HepG2 (cell line): ENCODE data around the gene GMPPB. TPM values are rescaled to one million over a fixed set of nuclear protein-coding genes. Genes with fewer than 3 reads are reported as not detected.

Experiments
- ARNTL ChIP-seq: sonication (generic); formaldehyde crosslinking; IDR thresholded peaks from 2 replicates; pipeline ENCODE4 v1.4.0; 2020; ENCODE audit warnings: mild to moderate bottlenecking, missing genetic modification reagents
- DMAP1 ChIP-seq: IDR thresholded peaks from 2 replicates; pipeline ENCODE4 v1.6.1; 2016
- GATA4 ChIP-seq: sonication (generic); IDR thresholded peaks from 2 replicates; pipeline ENCODE4 v1.6.1; 2016; ENCODE audit warnings: antibody characterized with exemption, low read depth, borderline replicate concordance
- HIVEP1 ChIP-seq: sonication (generic); formaldehyde crosslinking; IDR thresholded peaks from 2 replicates; pipeline ENCODE4 v1.4.0; 2020; ENCODE audit warnings: mild to moderate bottlenecking, missing genetic modification reagents
- IRX3 ChIP-seq: sonication (generic); formaldehyde crosslinking; IDR thresholded peaks from 2 replicates; pipeline ENCODE4 v1.8.1; 2023; ENCODE audit warnings: mild to moderate bottlenecking, low read depth, missing genetic modification reagents, borderline replicate concordance
- MED8 ChIP-seq: sonication (generic); formaldehyde crosslinking; IDR thresholded peaks from 2 replicates; pipeline ENCODE4 v1.8.1; 2023; ENCODE audit warnings: mild to moderate bottlenecking, missing genetic modification reagents; ENCODE audit not compliant: insufficient replicate concordance
- PCBP1 ChIP-seq: fragments of 200-400 bp; formaldehyde crosslinking; IDR thresholded peaks from 2 replicates; pipeline ENCODE4 v1.6.1; 2017; ENCODE audit warnings: mild to moderate bottlenecking, low read depth, low read length, borderline replicate concordance
- PCBP2 ChIP-seq: fragments of 200-400 bp; formaldehyde crosslinking; optimal IDR thresholded peaks from 2 replicates; pipeline ENCODE3; 2018; ENCODE audit warnings: low read length, low read depth; ENCODE audit not compliant: poor library complexity, severe bottlenecking
- RAD21 ChIP-seq: fragments of 450-650 bp; formaldehyde crosslinking; IDR thresholded peaks from 2 replicates; pipeline ENCODE4 v1.5.0; 2020; ENCODE audit warnings: mild to moderate bottlenecking
- SAP130 ChIP-seq: IDR thresholded peaks from 2 replicates; pipeline ENCODE4 v1.6.1; 2016; ENCODE audit warnings: low read depth
- TBX3 ChIP-seq: fragments of 450-650 bp; IDR thresholded peaks from 2 replicates; pipeline ENCODE4 v1.6.1; 2017; ENCODE audit warnings: antibody characterized with exemption, mild to moderate bottlenecking, inconsistent platforms, borderline replicate concordance
- ZNF160 ChIP-seq: sonication (generic); formaldehyde crosslinking; IDR thresholded peaks from 2 replicates; pipeline ENCODE4 v1.8.0; 2022; ENCODE audit warnings: mild to moderate bottlenecking, inconsistent platforms, missing genetic modification reagents
- ZNF431 ChIP-seq: sonication (generic); formaldehyde crosslinking; IDR thresholded peaks from 2 replicates; pipeline ENCODE4 v1.9.0; 2022; ENCODE audit warnings: missing genetic modification reagents, low read depth, mild to moderate bottlenecking, borderline replicate concordance
- ZNF501 ChIP-seq: sonication (generic); formaldehyde crosslinking; IDR thresholded peaks from 2 replicates; pipeline ENCODE4 v1.5.1; 2020; ENCODE audit warnings: mild to moderate bottlenecking, moderate library complexity, missing genetic modification reagents
- ZNF7 ChIP-seq: IDR thresholded peaks from 2 replicates; pipeline ENCODE4 v1.6.1; 2016; ENCODE audit warnings: missing biosample characterization, missing genetic modification reagents
- ZNF749 ChIP-seq: sonication (generic); formaldehyde crosslinking; IDR thresholded peaks from 2 replicates; pipeline ENCODE4 v1.8.0; 2022; ENCODE audit warnings: mild to moderate bottlenecking, missing genetic modification reagents, moderate library complexity, borderline replicate concordance
- ZSCAN29 ChIP-seq: sonication (generic); formaldehyde crosslinking; conservative IDR thresholded peaks from 2 replicates; pipeline ENCODE4 v1.4.0; 2020; ENCODE audit warnings: mild to moderate bottlenecking, missing genetic modification reagents
- polyA plus RNA-seq, 8 experiments: library from polyadenylated mRNA; depleted of rRNA in 3 of 8; stranded (reverse) in 7 of 8; unstranded in 1 of 8; fragments of >200 nt; fragmentation: Illumina TruSeq in 4 of 8; extraction: Trizol in 4 of 8; gene quantifications; 2 replicates each; pipeline versions ENCODE4 v1.2.1 to v1.2.3, GENCODE V29; 2011 to 2016; ENCODE audit warnings: low read depth in 4 of 8, missing spikeins in 1 of 8, mixed read lengths in 1 of 8; ENCODE audit not compliant: insufficient read depth in 1 of 8
- total RNA-seq, 5 experiments: library from RNA; depleted of rRNA; stranded (reverse); fragments of >200 nt; fragmentation: Illumina TruSeq; extraction: Trizol; gene quantifications; 2 replicates each; pipeline ENCODE4 v1.2.3, GENCODE V29; 2016; ENCODE audit warnings: low read depth in 1 of 5
- TF ChIP-seq, protein P1 (sequence below): sonication (generic); formaldehyde crosslinking; IDR thresholded peaks from 2 replicates; pipeline ENCODE4 v1.8.0; 2022; ENCODE audit warnings: mild to moderate bottlenecking, missing genetic modification reagents; ENCODE audit not compliant: insufficient replicate concordance
- TF ChIP-seq, protein P2 (sequence below): sonication (generic); formaldehyde crosslinking; IDR thresholded peaks from 2 replicates; pipeline ENCODE4 v1.4.0; 2020; ENCODE audit warnings: missing genetic modification reagents
- TF ChIP-seq, protein P3 (sequence below): sonication (generic); formaldehyde crosslinking; IDR thresholded peaks from 2 replicates; pipeline ENCODE4 v1.5.0; 2020; ENCODE audit warnings: missing genetic modification reagents
- TF ChIP-seq, protein P4 (sequence below): sonication (generic); formaldehyde crosslinking; IDR thresholded peaks from 2 replicates; pipeline ENCODE4 v1.5.1; 2020; ENCODE audit warnings: missing genetic modification reagents, mild to moderate bottlenecking, borderline replicate concordance
- TF ChIP-seq, protein P5 (sequence below): sonication (generic); formaldehyde crosslinking; IDR thresholded peaks from 2 replicates; pipeline ENCODE4 v1.4.0; 2020; ENCODE audit warnings: missing genetic modification reagents

The GMPPB gene
- total and polyA plus RNA-seq, 2 of the 13 experiments (the other 11 are each of a cell fraction or from before 2014, with no cell fraction given) = 6.5 to 23.1 TPM

DNA sequence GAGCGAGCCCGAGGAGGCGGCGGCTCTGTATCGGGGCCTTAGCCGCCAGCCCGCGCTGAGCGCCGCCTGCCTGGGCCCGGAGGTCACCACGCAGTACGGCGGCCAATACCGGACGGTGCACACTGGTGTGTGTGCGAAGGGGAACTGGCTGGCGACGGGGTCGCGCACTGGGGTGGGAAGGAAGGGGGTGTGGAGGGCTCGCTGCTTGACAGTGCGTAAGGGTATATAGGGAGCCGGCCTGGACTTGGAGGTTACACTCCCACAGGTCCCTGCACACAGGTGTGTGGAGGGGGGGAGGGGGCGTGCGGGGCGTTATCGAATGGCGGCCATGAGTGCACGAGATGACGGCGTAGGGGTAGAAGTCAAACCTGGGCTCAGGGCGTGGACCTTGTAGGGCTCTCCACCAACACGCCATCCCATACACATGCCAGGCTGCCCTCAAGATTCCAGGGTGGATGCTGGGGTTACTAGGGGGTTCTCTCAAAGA lies 49.2 kb downstream of the GMPPB start (continued):
- TF ChIP-seq TBX3 (no peak), SAP130 (CRISPR knock-in tag) (peak; percentile 43), ZNF7 (0 out of 2 replicates have a peak, but pooled peaks have one; percentile 18), ZNF431 (CRISPR knock-in tag) (peak; percentile 70; the same call in 1 of the 2 replicates), ZNF501 (0 out of 2 replicates have a peak, but pooled peaks have one; percentile 23), IRX3 (no peak), GATA4 (0 out of 2 replicates have a peak, but pooled peaks have one; percentile 5), HIVEP1 (no peak), RAD21 (peak; percentile 47; the same call in 1 of the 2 replicates), ZSCAN29 (no peak), PCBP1 (no peak), MED8 (CRISPR knock-in tag) (peak; percentile 19), DMAP1 (CRISPR knock-in tag) (no peak), ARNTL (no peak), PCBP2 (no peak), ZNF160 (CRISPR knock-in tag) (0 out of 2 replicates have a peak, but pooled peaks have one; percentile 18), ZNF749 (0 out of 2 replicates have a peak, but pooled peaks have one; percentile 5)
- TF ChIP-seq, protein P1, sequence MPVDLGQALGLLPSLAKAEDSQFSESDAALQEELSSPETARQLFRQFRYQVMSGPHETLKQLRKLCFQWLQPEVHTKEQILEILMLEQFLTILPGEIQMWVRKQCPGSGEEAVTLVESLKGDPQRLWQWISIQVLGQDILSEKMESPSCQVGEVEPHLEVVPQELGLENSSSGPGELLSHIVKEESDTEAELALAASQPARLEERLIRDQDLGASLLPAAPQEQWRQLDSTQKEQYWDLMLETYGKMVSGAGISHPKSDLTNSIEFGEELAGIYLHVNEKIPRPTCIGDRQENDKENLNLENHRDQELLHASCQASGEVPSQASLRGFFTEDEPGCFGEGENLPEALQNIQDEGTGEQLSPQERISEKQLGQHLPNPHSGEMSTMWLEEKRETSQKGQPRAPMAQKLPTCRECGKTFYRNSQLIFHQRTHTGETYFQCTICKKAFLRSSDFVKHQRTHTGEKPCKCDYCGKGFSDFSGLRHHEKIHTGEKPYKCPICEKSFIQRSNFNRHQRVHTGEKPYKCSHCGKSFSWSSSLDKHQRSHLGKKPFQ (CRISPR knock-in tag) = peak; percentile 35
- TF ChIP-seq, protein P2, sequence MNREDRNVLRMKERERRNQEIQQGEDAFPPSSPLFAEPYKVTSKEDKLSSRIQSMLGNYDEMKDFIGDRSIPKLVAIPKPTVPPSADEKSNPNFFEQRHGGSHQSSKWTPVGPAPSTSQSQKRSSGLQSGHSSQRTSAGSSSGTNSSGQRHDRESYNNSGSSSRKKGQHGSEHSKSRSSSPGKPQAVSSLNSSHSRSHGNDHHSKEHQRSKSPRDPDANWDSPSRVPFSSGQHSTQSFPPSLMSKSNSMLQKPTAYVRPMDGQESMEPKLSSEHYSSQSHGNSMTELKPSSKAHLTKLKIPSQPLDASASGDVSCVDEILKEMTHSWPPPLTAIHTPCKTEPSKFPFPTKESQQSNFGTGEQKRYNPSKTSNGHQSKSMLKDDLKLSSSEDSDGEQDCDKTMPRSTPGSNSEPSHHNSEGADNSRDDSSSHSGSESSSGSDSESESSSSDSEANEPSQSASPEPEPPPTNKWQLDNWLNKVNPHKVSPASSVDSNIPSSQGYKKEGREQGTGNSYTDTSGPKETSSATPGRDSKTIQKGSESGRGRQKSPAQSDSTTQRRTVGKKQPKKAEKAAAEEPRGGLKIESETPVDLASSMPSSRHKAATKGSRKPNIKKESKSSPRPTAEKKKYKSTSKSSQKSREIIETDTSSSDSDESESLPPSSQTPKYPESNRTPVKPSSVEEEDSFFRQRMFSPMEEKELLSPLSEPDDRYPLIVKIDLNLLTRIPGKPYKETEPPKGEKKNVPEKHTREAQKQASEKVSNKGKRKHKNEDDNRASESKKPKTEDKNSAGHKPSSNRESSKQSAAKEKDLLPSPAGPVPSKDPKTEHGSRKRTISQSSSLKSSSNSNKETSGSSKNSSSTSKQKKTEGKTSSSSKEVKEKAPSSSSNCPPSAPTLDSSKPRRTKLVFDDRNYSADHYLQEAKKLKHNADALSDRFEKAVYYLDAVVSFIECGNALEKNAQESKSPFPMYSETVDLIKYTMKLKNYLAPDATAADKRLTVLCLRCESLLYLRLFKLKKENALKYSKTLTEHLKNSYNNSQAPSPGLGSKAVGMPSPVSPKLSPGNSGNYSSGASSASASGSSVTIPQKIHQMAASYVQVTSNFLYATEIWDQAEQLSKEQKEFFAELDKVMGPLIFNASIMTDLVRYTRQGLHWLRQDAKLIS (CRISPR knock-in tag) = no peak
- TF ChIP-seq, protein P3, sequence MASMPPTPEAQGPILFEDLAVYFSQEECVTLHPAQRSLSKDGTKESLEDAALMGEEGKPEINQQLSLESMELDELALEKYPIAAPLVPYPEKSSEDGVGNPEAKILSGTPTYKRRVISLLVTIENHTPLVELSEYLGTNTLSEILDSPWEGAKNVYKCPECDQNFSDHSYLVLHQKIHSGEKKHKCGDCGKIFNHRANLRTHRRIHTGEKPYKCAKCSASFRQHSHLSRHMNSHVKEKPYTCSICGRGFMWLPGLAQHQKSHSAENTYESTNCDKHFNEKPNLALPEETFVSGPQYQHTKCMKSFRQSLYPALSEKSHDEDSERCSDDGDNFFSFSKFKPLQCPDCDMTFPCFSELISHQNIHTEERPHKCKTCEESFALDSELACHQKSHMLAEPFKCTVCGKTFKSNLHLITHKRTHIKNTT (CRISPR knock-in tag) = no peak
- TF ChIP-seq, protein P4, sequence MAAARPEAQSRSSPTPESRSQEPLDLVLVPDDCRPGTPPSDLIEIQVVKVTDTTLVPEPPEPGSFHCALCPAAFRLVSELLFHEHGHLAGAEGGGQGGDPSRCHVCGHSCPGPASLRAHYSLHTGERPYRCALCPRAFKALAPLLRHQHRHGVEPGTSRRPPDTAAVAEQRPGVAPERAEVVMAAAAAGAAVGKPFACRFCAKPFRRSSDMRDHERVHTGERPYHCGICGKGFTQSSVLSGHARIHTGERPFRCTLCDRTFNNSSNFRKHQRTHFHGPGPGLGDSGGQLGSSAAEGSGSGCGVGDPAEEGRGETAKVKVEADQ (CRISPR knock-in tag) = peak; percentile 3; the same call in 1 of the 2 replicates
- TF ChIP-seq, protein P5, sequence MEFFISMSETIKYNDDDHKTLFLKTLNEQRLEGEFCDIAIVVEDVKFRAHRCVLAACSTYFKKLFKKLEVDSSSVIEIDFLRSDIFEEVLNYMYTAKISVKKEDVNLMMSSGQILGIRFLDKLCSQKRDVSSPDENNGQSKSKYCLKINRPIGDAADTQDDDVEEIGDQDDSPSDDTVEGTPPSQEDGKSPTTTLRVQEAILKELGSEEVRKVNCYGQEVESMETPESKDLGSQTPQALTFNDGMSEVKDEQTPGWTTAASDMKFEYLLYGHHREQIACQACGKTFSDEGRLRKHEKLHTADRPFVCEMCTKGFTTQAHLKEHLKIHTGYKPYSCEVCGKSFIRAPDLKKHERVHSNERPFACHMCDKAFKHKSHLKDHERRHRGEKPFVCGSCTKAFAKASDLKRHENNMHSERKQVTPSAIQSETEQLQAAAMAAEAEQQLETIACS (CRISPR knock-in tag) = peak; percentile 72; the same call in 1 of the 2 replicates
